Gastroesophageal sphincter (tissue), 4 donors: Measurements from ENCODE around the gene MEAF6. TPM values are rescaled to one million over a fixed set of nuclear protein-coding genes. Genes with fewer than 3 reads are reported as not detected.
A peak's percentile ranks its signal among the peaks of the same experiment; 100 is the strongest.

Source experiments
- ATAC-seq: fragments of 150-250 bp; one replicate; pipeline ENCODE4 v1.9.1; 2016; ENCODE audit warnings: mild to moderate bottlenecking, moderate library complexity
- H3K27ac ChIP-seq, 4 donors: fragments of 200-600 bp; sonication (generic) in 3 of 4; 1 replicate in 3 of 4; 2 replicates in 1 of 4; pipeline ENCODE4 v1.5.1; 2016 to 2019
- H3K27me3 ChIP-seq: fragments of 200-600 bp; sonication (generic); one replicate; pipeline ENCODE4 v1.5.1; 2019
- H3K36me3 ChIP-seq, 2 donors: fragments of 200-600 bp; sonication (generic); one replicate each; pipeline ENCODE4 v1.5.1; 2019; ENCODE audit warnings: control low read depth in 1 of 2
- H3K4me1 ChIP-seq, 3 donors: fragments of 200-600 bp; sonication (generic); 1 replicate in 2 of 3; 2 replicates in 1 of 3; pipeline ENCODE4 v1.5.1; 2016 to 2019; ENCODE audit warnings: control low read depth in 2 of 3
- H3K4me3 ChIP-seq, 2 donors: fragments of 200-600 bp; sonication (generic); one replicate each; pipeline ENCODE4 v1.5.1; 2019; ENCODE audit warnings: mild to moderate bottlenecking in 1 of 2, moderate library complexity in 1 of 2
- H3K9me3 ChIP-seq, 3 donors: fragments of 200-600 bp; sonication (generic); one replicate each; pipeline ENCODE4 v1.5.1; 2017 to 2019; ENCODE audit warnings: control low read depth in 2 of 3
- EP300 ChIP-seq: sonication (generic); formaldehyde crosslinking; IDR thresholded peaks from one replicate; pipeline ENCODE4 v1.6.1; 2017; ENCODE audit warnings: antibody characterized with exemption, mild to moderate bottlenecking
- POLR2A ChIP-seq, 2 donors: fragments of 450-650 bp; IDR thresholded peaks; one replicate each; pipeline ENCODE4 v1.6.1; 2017; ENCODE audit warnings: antibody characterized with exemption in 2 of 2, mild to moderate bottlenecking in 2 of 2, moderate library complexity in 1 of 2
- POLR2AphosphoS5 ChIP-seq: sonication (generic); formaldehyde crosslinking; IDR thresholded peaks from one replicate; pipeline ENCODE4 v1.6.1; 2017; ENCODE audit warnings: antibody characterized with exemption
- WGBS, 2 donors: methylation state at CpG; one replicate each; pipeline ENCODE4 v1.1.5; 2018; ENCODE audit warnings: low coverage in 1 of 2; 5-methylcytosine and 5-hydroxymethylcytosine counted together
- total RNA-seq, 4 donors: library from RNA; depleted of rRNA; stranded (reverse); fragments of >200 nt; gene quantifications; one replicate each; pipeline ENCODE4 v1.1.0, GENCODE V29; 2016
- TF ChIP-seq, protein P1 (sequence below), 4 experiments: fragments of 200-600 bp in 2 of 4; fragments of 450-650 bp in 2 of 4; sonication (generic) in 1 of 4; IDR thresholded peaks; one replicate each; pipeline ENCODE4 v1.5.1; 2017 to 2019; ENCODE audit warnings: antibody characterized with exemption in 4 of 4, mild to moderate bottlenecking in 2 of 4, moderate library complexity in 2 of 4

Gene MEAF6
- total RNA-seq, 4 donors from 2014 or later, result 89.7 to 129 (median 100) TPM

DNA sequence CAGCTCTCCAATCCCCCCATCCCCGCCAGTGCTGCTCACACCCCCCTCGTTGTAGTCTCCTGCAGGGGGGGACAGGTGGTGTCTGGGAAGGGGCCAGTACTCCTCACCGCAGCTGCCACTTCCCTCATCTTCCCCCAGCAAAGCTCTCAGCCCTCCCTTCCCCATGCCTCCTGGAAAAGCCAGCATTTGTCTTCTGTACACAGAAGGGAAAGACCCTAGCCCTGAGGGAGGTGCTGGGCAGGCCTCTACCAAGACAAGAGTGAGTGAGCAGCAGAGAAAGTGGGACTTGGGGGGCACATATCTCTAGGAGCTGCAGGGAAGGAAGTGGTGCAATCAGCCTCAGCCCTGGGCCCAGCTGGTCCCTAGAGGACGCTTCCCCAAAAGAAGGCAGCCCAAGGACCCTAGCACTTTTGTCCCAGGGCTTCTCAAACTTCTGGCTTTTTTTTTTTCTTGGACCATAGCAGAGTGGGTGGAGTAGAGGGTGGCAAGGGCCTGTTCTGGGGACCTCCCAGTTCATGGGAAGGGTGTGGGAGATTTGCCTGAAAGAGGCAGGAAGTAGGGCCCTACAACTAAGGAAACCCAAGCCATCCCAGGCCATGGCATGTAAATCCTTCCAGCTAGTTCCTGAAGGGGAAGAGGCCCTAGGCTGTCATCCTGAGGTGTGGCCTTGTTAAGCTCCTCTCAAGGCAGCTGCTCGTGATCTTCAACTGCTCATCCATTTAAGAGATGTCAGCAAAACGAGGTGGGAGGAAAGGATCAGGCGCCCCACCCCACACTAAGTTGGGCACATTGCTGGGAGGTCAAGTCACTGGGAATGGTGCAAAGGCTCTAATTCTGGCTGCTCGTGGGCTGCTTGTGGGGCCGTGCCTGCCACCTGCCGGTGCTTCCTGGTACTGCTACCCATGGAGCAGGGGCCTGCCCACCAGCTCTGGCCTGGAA is 27.6 kb downstream of the MEAF6 start:
- Histone ChIP-seq H3K4me3 (no peak overlapping the region), H3K27me3 (no peaks in the 10 kb centered on the region), H3K36me3 (peaks cover 0 to 74% of the 10 kb centered on the region in 2 donors), H3K27ac (peak overlapping the region; percentile 3 to 81 (median 74)), H3K9me3 (no peaks in the 10 kb centered on the region), H3K4me1 (peaks cover 3 to 44% (median 30%) of the 10 kb centered on the region in 3 donors)
- peak; percentile 86 for ATAC-seq
- 0% methylated on average over 2 to 3 of the region's 10 CpGs for WGBS, 2 donors
- TF ChIP-seq EP300 (no peak), POLR2A (IDR thresholded peaks at IDR 0.05) (no peak), POLR2AphosphoS5 (peak; percentile 59)
- TF ChIP-seq, protein P1, sequence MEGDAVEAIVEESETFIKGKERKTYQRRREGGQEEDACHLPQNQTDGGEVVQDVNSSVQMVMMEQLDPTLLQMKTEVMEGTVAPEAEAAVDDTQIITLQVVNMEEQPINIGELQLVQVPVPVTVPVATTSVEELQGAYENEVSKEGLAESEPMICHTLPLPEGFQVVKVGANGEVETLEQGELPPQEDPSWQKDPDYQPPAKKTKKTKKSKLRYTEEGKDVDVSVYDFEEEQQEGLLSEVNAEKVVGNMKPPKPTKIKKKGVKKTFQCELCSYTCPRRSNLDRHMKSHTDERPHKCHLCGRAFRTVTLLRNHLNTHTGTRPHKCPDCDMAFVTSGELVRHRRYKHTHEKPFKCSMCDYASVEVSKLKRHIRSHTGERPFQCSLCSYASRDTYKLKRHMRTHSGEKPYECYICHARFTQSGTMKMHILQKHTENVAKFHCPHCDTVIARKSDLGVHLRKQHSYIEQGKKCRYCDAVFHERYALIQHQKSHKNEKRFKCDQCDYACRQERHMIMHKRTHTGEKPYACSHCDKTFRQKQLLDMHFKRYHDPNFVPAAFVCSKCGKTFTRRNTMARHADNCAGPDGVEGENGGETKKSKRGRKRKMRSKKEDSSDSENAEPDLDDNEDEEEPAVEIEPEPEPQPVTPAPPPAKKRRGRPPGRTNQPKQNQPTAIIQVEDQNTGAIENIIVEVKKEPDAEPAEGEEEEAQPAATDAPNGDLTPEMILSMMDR (IDR thresholded peaks at IDR 0.05), result peak in 3 of 4 experiments; percentile 97 to 99 (median 98)

DNA sequence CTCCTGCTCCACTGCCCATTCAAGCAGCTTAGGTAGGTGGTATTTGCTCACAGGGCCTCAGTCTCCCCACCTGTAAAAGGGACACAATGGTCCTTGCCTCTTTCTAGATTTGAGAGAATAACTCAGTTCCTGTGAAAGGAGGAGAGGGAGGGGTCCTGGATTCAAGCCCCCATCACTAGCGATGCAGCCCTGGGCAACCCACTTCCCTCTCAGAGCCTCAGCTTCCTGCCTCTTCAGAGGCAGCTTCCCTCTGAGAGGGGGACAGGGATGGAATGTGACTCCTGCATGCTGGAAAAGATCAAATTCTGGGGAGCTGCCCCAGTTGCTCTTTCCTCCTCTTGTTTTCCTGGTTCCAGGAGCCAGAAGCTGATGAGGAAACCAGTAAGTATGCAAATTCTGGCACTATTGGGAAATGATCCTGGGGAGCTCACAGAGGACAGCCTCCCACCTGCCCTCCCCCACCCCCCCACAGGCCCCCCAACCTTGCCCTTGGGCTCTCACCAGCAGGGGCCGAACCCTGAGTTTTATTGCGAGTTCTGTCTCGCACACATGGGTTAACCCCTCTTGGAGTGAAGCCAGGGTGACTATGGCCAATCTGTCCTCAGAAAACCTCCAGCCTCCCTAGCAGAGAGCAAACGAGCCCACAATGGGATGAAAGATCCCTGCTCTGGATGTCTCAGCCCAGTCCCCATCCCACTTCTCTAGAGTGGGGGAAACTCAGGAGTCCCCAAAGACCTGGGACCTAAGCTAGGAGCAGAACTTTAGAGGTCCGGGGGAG is 28.5 kb downstream of the MEAF6 start:
- Histone ChIP-seq H3K27me3 (no peaks in the 10 kb centered on the region), H3K27ac (peak overlapping the region; percentile 3 to 81 (median 74)), H3K36me3 (peaks cover 0 to 74% of the 10 kb centered on the region in 2 donors), H3K4me1 (peaks cover 3 to 48% (median 30%) of the 10 kb centered on the region in 3 donors), H3K4me3 (no peak overlapping the region), H3K9me3 (no peaks in the 10 kb centered on the region)
- ATAC-seq, result peak; percentile 24
- WGBS, 2 donors, result no CpG with 5 or more reads among the region's 6 CpGs
- peak; percentile 22 for TF ChIP-seq POLR2AphosphoS5
- TF ChIP-seq, protein P1 (IDR thresholded peaks at IDR 0.05), result no peak

DNA sequence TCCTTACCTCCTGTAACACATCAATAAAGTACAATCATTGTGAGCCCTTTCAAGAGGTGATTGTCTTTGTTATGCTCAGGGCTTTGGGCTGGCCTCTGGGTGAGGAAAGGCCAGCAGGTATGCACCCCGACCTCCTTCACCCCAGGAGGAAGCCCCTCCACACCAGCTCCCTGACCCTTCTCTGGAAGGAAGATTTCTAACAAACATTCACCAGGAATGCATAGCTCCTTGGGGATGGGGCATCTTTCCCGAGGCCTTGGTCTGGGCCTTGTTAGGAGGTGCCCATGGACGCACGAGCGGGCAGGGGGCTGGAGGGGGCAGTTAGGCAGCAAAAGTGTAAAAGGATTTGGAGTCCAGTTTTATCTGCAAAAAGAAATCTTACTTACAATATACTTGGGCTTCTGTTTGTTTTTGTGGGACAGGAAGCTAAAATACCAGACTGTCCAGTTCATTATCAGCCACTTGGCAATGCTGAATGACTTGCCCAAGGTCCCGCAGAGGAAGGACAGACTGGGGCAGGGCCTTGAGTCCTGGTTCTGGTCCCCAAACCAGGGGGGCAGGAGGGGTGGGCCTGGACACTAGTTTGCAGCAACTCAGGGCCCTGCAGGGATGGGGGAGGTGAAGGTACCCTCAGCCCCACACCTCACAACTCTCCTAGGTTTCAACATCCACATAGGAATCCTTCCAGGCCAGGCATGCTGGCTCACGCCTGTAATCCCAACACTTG is 30.1 kb downstream of the MEAF6 start:
- WGBS, 2 donors, result 53 to 70% methylated on average over 2 to 5 of the region's 7 CpGs
- peaks cover 3 to 64% (median 36%) of the 10 kb centered on the region in 3 donors for H3K4me1 ChIP-seq
- ATAC-seq, result no peak

GRCh38 chr1:37483785-37484184 is 30.8 kb downstream of the MEAF6 start:
- no peak for ATAC-seq
- no peaks in the 10 kb centered on the region for H3K27me3 ChIP-seq
- peaks cover 3 to 71% (median 43%) of the 10 kb centered on the region in 3 donors for H3K4me1 ChIP-seq
- H3K36me3 ChIP-seq, result peaks cover 0 to 68% of the 10 kb centered on the region in 2 donors
- peak overlapping the region in 3 of 4 donors; percentile 67 to 81 (median 81) for H3K27ac ChIP-seq
- 72 to 90% methylated on average over 2 to 10 of the region's 15 CpGs for WGBS, 2 donors
- TF ChIP-seq EP300, result no peak
- no peak for TF ChIP-seq POLR2AphosphoS5
- TF ChIP-seq POLR2A (IDR thresholded peaks at IDR 0.05), result no peak
- TF ChIP-seq, protein P1 (IDR thresholded peaks at IDR 0.05), result no peak
- no peak overlapping the region for H3K4me3 ChIP-seq
- no peaks in the 10 kb centered on the region for H3K9me3 ChIP-seq

More for the DNA sequence above, 30.1 kb downstream of the MEAF6 start:
- H3K27ac ChIP-seq, result peak overlapping the region in 3 of 4 donors; percentile 67 to 81 (median 81)
- H3K27me3 ChIP-seq, result no peaks in the 10 kb centered on the region
- H3K36me3 ChIP-seq, result peaks cover 0 to 72% of the 10 kb centered on the region in 2 donors
- H3K9me3 ChIP-seq, result no peaks in the 10 kb centered on the region
- no peak overlapping the region for H3K4me3 ChIP-seq
- TF ChIP-seq EP300 (no peak), POLR2A (IDR thresholded peaks at IDR 0.05) (no peak), POLR2AphosphoS5 (no peak)
- TF ChIP-seq, protein P1 (IDR thresholded peaks at IDR 0.05), result no peak
